ENCODE measurements around the gene SOD1. TPM values are rescaled to one million over a fixed set of nuclear protein-coding genes. Genes with fewer than 3 reads are reported as not detected.

The SOD1 gene
- total and polyA plus RNA-seq, 2 of the 13 experiments (the other 11 are each of a cell fraction or from before 2014, with no cell fraction given) = 317 to 537 TPM

DNA sequence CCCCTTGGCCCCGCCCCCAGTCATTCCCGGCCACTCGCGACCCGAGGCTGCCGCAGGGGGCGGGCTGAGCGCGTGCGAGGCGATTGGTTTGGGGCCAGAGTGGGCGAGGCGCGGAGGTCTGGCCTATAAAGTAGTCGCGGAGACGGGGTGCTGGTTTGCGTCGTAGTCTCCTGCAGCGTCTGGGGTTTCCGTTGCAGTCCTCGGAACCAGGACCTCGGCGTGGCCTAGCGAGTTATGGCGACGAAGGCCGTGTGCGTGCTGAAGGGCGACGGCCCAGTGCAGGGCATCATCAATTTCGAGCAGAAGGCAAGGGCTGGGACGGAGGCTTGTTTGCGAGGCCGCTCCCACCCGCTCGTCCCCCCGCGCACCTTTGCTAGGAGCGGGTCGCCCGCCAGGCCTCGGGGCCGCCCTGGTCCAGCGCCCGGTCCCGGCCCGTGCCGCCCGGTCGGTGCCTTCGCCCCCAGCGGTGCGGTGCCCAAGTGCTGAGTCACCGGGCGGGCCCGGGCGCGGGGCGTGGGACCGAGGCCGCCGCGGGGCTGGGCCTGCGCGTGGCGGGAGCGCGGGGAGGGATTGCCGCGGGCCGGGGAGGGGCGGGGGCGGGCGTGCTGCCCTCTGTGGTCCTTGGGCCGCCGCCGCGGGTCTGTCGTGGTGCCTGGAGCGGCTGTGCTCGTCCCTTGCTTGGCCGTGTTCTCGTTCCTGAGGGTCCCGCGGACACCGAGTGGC, at the start of gene SOD1 (continued):
- TF ChIP-seq TRAFD1 (CRISPR knock-in tag; IDR thresholded peaks at IDR 0.05; ENCODE audit: borderline replicate concordance) (peak; percentile 83; the same call in 1 of the 2 replicates), PAF1 (CRISPR knock-in tag; IDR thresholded peaks at IDR 0.05) (no peak), SP2 (CRISPR knock-in tag; IDR thresholded peaks at IDR 0.05) (peak; percentile 86), HHEX (CRISPR knock-in tag; IDR thresholded peaks at IDR 0.05) (no peak), THAP11 (CRISPR knock-in tag; IDR thresholded peaks at IDR 0.05) (peak; percentile 55; the same call in 1 of the 2 replicates), SAP130 (CRISPR knock-in tag; IDR thresholded peaks at IDR 0.05; ENCODE audit: low read depth) (peak; percentile 76), NFKBIZ (CRISPR knock-in tag; IDR thresholded peaks at IDR 0.05) (0 out of 2 replicates have a peak, but pooled peaks have one; percentile 53), ZKSCAN1 (IDR thresholded peaks at IDR 0.05; ENCODE audit: low read length) (no peak), ZNF180 (CRISPR knock-in tag; IDR thresholded peaks at IDR 0.05; ENCODE audit: borderline replicate concordance, low read depth) (peak; percentile 31; the same call in 1 of the 2 replicates), HIVEP1 (CRISPR knock-in tag; IDR thresholded peaks at IDR 0.05) (peak; percentile 81), ZNF691 (CRISPR knock-in tag; IDR thresholded peaks at IDR 0.05; ENCODE audit: borderline replicate concordance, low read depth) (peak; percentile 55; the same call in 1 of the 2 replicates), ZNF138 (CRISPR knock-in tag; IDR thresholded peaks at IDR 0.05; ENCODE audit: low read depth) (peak; percentile 55; the same call in 1 of the 2 replicates), PCBP2 (optimal IDR thresholded peaks at IDR 0.05; ENCODE audit: low read depth, low read length, poor library complexity, severe bottlenecking) (no peak), EZH2 (conservative IDR thresholded peaks at IDR 0.05; ENCODE audit: low read depth, low read length) (no peak), GTF2F1 (IDR thresholded peaks at IDR 0.05; ENCODE audit: low read length) (peak; percentile 93)
- TF ChIP-seq, protein P1, sequence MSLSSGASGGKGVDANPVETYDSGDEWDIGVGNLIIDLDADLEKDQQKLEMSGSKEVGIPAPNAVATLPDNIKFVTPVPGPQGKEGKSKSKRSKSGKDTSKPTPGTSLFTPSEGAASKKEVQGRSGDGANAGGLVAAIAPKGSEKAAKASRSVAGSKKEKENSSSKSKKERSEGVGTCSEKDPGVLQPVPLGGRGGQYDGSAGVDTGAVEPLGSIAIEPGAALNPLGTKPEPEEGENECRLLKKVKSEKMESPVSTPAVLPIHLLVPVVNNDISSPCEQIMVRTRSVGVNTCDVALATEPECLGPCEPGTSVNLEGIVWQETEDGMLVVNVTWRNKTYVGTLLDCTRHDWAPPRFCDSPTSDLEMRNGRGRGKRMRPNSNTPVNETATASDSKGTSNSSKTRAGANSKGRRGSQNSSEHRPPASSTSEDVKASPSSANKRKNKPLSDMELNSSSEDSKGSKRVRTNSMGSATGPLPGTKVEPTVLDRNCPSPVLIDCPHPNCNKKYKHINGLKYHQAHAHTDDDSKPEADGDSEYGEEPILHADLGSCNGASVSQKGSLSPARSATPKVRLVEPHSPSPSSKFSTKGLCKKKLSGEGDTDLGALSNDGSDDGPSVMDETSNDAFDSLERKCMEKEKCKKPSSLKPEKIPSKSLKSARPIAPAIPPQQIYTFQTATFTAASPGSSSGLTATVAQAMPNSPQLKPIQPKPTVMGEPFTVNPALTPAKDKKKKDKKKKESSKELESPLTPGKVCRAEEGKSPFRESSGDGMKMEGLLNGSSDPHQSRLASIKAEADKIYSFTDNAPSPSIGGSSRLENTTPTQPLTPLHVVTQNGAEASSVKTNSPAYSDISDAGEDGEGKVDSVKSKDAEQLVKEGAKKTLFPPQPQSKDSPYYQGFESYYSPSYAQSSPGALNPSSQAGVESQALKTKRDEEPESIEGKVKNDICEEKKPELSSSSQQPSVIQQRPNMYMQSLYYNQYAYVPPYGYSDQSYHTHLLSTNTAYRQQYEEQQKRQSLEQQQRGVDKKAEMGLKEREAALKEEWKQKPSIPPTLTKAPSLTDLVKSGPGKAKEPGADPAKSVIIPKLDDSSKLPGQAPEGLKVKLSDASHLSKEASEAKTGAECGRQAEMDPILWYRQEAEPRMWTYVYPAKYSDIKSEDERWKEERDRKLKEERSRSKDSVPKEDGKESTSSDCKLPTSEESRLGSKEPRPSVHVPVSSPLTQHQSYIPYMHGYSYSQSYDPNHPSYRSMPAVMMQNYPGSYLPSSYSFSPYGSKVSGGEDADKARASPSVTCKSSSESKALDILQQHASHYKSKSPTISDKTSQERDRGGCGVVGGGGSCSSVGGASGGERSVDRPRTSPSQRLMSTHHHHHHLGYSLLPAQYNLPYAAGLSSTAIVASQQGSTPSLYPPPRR (CRISPR knock-in tag; IDR thresholded peaks at IDR 0.05; ENCODE audit: borderline replicate concordance) = no peak
- TF ChIP-seq, protein P2, sequence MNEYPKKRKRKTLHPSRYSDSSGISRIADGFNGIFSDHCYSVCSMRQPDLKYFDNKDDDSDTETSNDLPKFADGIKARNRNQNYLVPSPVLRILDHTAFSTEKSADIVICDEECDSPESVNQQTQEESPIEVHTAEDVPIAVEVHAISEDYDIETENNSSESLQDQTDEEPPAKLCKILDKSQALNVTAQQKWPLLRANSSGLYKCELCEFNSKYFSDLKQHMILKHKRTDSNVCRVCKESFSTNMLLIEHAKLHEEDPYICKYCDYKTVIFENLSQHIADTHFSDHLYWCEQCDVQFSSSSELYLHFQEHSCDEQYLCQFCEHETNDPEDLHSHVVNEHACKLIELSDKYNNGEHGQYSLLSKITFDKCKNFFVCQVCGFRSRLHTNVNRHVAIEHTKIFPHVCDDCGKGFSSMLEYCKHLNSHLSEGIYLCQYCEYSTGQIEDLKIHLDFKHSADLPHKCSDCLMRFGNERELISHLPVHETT (CRISPR knock-in tag; conservative IDR thresholded peaks at IDR 0.05) = no peak; the same call in 1 of the 2 replicates
- TF ChIP-seq, protein P3, sequence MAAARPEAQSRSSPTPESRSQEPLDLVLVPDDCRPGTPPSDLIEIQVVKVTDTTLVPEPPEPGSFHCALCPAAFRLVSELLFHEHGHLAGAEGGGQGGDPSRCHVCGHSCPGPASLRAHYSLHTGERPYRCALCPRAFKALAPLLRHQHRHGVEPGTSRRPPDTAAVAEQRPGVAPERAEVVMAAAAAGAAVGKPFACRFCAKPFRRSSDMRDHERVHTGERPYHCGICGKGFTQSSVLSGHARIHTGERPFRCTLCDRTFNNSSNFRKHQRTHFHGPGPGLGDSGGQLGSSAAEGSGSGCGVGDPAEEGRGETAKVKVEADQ (CRISPR knock-in tag; IDR thresholded peaks at IDR 0.05; ENCODE audit: borderline replicate concordance) = peak; percentile 87
